ENCODE results near the gene DEPDC5.

- no peak for TF ChIP-seq EZH2 (IDR thresholded peaks at IDR 0.05; ENCODE audit: low read depth, low read length, severe bottlenecking)
- TF ChIP-seq, protein P1, sequence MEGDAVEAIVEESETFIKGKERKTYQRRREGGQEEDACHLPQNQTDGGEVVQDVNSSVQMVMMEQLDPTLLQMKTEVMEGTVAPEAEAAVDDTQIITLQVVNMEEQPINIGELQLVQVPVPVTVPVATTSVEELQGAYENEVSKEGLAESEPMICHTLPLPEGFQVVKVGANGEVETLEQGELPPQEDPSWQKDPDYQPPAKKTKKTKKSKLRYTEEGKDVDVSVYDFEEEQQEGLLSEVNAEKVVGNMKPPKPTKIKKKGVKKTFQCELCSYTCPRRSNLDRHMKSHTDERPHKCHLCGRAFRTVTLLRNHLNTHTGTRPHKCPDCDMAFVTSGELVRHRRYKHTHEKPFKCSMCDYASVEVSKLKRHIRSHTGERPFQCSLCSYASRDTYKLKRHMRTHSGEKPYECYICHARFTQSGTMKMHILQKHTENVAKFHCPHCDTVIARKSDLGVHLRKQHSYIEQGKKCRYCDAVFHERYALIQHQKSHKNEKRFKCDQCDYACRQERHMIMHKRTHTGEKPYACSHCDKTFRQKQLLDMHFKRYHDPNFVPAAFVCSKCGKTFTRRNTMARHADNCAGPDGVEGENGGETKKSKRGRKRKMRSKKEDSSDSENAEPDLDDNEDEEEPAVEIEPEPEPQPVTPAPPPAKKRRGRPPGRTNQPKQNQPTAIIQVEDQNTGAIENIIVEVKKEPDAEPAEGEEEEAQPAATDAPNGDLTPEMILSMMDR (IDR thresholded peaks at IDR 0.05; ENCODE audit: control extremely low read depth in 1 of 3, insufficient read depth in 1 of 3, low read depth in 1 of 3, low read length in 3 of 3), result peak in 2 of 3 experiments; percentile 44 to 53; a peak in 3 of 4 replicates
- no peak for TF ChIP-seq EGR1 (IDR thresholded peaks at IDR 0.05; ENCODE audit: borderline replicate concordance, low read depth, low read length)
- no peak for TF ChIP-seq JUN (IDR thresholded peaks at IDR 0.05; ENCODE audit: low read depth, low read length)
- TF ChIP-seq EP300 (IDR thresholded peaks at IDR 0.05; ENCODE audit: borderline replicate concordance in 1 of 2, low read depth in 2 of 2, low read length in 2 of 2), result no peak
- no peak for TF ChIP-seq TEAD4 (IDR thresholded peaks at IDR 0.05; ENCODE audit: low read depth, low read length)
- TF ChIP-seq RBBP5 (IDR thresholded peaks at IDR 0.05; ENCODE audit: borderline replicate concordance, low read depth, low read length), result no peak
- no peak for TF ChIP-seq POLR2A (IDR thresholded peaks at IDR 0.05; ENCODE audit: control extremely low read depth in 1 of 2, low read depth in 2 of 2, low read length in 2 of 2)
- no peak for TF ChIP-seq TAF7 (optimal IDR thresholded peaks at IDR 0.05; ENCODE audit: borderline replicate concordance, low read depth, low read length)
- TF ChIP-seq SP4 (IDR thresholded peaks at IDR 0.05; ENCODE audit: low read length), result no peak
- no peak for TF ChIP-seq NRF1 (IDR thresholded peaks at IDR 0.05; ENCODE audit: low read depth, low read length)
- no peak for TF ChIP-seq BACH1 (IDR thresholded peaks at IDR 0.05; ENCODE audit: low read length)
Measured at GRCh38 chr22:31730344-31730711, 23.5 kb upstream of the DEPDC5 start.
